HUES48 (cell line): ENCODE results near the gene ZNF394.

Experiments used
- H3K27ac ChIP-seq: one replicate; pipeline ENCODE4 v1.7.0; 2013; ENCODE audit warnings: low read depth, low read length, inconsistent platforms
- H3K27me3 ChIP-seq: 2 replicates; pipeline ENCODE4 v1.6.1; 2013; ENCODE audit warnings: mild to moderate bottlenecking, low read length; ENCODE audit not compliant: control insufficient read depth, insufficient read depth
- H3K36me3 ChIP-seq: 2 replicates; pipeline ENCODE4 v1.6.1; 2013; ENCODE audit warnings: low read length; ENCODE audit not compliant: control insufficient read depth, insufficient read depth
- H3K4me1 ChIP-seq: 2 replicates; pipeline ENCODE4 v1.6.1; 2013; ENCODE audit warnings: mild to moderate bottlenecking, low read length; ENCODE audit not compliant: control insufficient read depth, insufficient read depth
- H3K4me3 ChIP-seq: 2 replicates; pipeline ENCODE4 v1.5.1; 2013; ENCODE audit warnings: mild to moderate bottlenecking, low read depth, low read length
- H3K9ac ChIP-seq: 2 replicates; pipeline ENCODE4 v1.6.1; 2013; ENCODE audit warnings: mild to moderate bottlenecking, low read depth, low read length, moderate library complexity
- H3K9me3 ChIP-seq: 2 replicates; pipeline ENCODE4 v1.6.1; 2013; ENCODE audit warnings: low read length; ENCODE audit not compliant: control insufficient read depth, insufficient read depth

ZNF394 gene

GRCh38 chr7:99468336-99468918, 31.7 kb downstream of the ZNF394 start:
- Histone ChIP-seq H3K27ac (no peak overlapping the region), H3K4me3 (no peak overlapping the region), H3K36me3 (peaks cover 6% of the 10 kb centered on the region), H3K9me3 (no peaks in the 10 kb centered on the region), H3K4me1 (no peaks in the 10 kb centered on the region), H3K9ac (no peak overlapping the region), H3K27me3 (no peaks in the 10 kb centered on the region)

DNA sequence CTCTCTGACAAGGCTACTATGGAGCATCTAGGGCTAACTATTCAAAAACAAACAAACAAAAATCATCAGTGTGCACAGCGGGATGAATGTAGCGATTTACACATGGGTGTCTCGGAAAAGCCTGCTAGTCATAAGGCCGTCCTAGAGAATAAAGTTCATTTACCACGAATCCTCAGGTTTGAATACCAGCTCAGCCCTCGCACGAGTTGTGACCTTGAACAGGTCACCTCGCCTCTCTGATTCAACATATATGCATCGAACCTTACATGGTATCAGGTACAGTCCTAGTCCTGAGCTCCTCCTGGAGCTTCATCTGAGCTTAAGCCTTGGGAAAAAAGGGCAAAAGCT, 34.7 kb downstream of the ZNF394 start:
- Histone ChIP-seq H3K36me3 (peaks cover 21% of the 10 kb centered on the region), H3K9me3 (no peaks in the 10 kb centered on the region), H3K9ac (peak overlapping the region; percentile 97), H3K27me3 (no peaks in the 10 kb centered on the region), H3K4me3 (peak overlapping the region; percentile 97), H3K4me1 (no peaks in the 10 kb centered on the region), H3K27ac (peak overlapping the region; percentile 96)

DNA sequence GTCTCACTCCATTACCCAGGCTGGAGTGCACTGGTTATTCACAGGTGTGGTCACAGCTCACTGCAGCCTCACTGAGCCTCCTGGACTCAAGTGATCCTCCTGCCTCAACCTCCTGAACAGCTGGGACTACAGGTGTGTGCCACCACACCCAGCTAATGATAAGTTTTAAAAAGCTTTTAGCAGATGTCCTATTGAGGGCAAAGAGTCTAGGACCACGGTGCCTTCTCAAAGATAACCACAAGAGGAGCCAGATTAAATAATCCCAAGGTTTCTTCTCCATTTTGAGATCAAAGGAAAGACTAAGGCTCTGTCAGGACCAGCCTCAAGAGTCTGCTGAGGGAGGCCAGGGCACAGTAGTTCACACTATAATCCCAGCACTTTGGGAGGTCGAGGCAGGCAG, 38.9 kb downstream of the ZNF394 start:
- no peak overlapping the region for H3K27ac ChIP-seq
- peaks cover 62% of the 10 kb centered on the region for H3K36me3 ChIP-seq
- H3K4me1 ChIP-seq: no peaks in the 10 kb centered on the region
- no peak overlapping the region for H3K9ac ChIP-seq
- no peaks in the 10 kb centered on the region for H3K27me3 ChIP-seq
- H3K9me3 ChIP-seq: no peaks in the 10 kb centered on the region
- H3K4me3 ChIP-seq: no peak overlapping the region

DNA sequence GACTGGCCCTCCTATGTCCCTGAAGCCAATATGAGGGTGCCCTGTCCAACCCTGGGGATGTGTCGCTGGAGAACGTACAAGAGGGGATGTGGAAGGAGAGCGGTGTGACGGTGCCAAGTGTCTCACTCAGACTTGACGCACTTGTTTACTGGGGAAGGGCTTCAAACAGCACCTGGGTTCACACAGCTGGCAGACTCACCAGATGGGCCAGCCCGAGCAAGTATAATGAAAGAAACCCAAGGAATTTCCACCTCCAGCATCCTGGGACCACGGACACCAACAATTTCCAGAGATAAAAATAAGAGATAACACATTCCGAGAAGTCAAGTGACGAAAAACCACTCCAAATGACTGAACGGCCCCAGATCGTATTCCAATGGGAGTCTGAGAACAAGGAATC, 39.4 kb downstream of the ZNF394 start:
- Histone ChIP-seq H3K9me3 (no peaks in the 10 kb centered on the region), H3K9ac (no peak overlapping the region), H3K27ac (no peak overlapping the region), H3K4me3 (no peak overlapping the region), H3K36me3 (peaks cover 68% of the 10 kb centered on the region), H3K4me1 (no peaks in the 10 kb centered on the region), H3K27me3 (no peaks in the 10 kb centered on the region)

DNA sequence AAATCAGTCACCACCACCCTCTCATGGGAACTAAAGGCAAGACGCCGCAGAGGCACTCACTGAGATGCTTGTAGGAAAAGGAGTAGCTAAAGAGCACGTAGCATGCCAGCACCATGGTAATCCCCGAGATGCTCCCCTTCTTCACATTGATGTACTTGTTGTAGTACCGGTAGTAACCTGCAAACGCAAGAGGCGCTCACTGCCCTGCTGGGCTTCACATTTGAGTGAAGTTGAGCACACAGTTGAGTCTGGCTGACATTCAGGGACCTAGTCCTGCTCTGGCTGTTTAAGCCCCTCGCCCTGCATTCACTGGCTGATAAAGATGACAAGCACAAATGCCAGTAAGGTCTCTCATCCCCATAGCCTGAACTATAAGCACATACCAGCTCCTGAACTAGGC, 41.0 kb downstream of the ZNF394 start:
- Histone ChIP-seq H3K4me3 (no peak overlapping the region), H3K27ac (no peak overlapping the region), H3K9ac (no peak overlapping the region), H3K27me3 (no peaks in the 10 kb centered on the region), H3K36me3 (peaks cover 83% of the 10 kb centered on the region), H3K4me1 (no peaks in the 10 kb centered on the region), H3K9me3 (no peaks in the 10 kb centered on the region)

- H3K4me3 ChIP-seq: no peak overlapping the region
- H3K27ac ChIP-seq: peak overlapping the region; percentile 35
- peaks cover 85% of the 10 kb centered on the region for H3K36me3 ChIP-seq
Observed at GRCh38 chr7:99457650-99458493, 42.2 kb downstream of the ZNF394 start.

DNA sequence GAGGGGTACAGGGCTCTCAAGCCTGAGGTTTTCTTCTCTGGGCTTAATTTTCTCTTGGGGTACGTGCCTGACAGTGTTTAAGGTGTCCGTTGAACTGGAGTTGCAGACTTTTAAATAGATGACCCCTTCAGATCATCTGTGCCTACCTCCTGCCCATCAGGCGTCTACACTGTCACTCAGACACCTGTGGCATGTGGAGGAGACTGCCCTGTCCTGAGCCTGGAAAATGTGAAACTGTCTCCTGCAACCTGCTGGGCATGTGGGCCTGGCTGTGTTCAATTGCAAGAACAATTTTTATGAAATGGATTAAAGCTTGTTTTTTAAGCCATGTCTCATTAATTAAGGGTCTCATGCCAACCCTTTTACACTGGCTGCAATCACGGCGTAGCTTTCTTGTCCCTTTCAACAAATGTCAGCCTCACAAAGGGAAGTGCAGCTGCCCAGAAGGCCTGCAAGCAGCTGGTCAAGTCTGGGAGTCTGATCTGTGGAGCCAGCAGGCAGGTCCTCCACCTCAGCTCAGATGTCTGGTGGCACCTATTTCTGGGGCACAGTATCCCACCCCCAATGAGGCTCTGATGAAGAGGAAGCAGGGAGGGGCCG, 42.9 kb downstream of the ZNF394 start:
- no peak overlapping the region for H3K4me3 ChIP-seq
- no peaks in the 10 kb centered on the region for H3K9me3 ChIP-seq
- H3K9ac ChIP-seq: no peak overlapping the region
- peaks cover 88% of the 10 kb centered on the region for H3K36me3 ChIP-seq
- H3K27ac ChIP-seq: no peak overlapping the region
- H3K27me3 ChIP-seq: no peaks in the 10 kb centered on the region
- no peaks in the 10 kb centered on the region for H3K4me1 ChIP-seq

More at GRCh38 chr7:99457650-99458493, 42.2 kb downstream of the ZNF394 start:
- H3K4me1 ChIP-seq: no peaks in the 10 kb centered on the region
- H3K27me3 ChIP-seq: no peaks in the 10 kb centered on the region
- no peaks in the 10 kb centered on the region for H3K9me3 ChIP-seq
- no peak overlapping the region for H3K9ac ChIP-seq

- H3K9me3 ChIP-seq: no peaks in the 10 kb centered on the region
- no peaks in the 10 kb centered on the region for H3K4me1 ChIP-seq
- no peak overlapping the region for H3K4me3 ChIP-seq
- no peaks in the 10 kb centered on the region for H3K27me3 ChIP-seq
- no peak overlapping the region for H3K9ac ChIP-seq
- H3K36me3 ChIP-seq: peaks cover 94% of the 10 kb centered on the region
- no peak overlapping the region for H3K27ac ChIP-seq
Observed at GRCh38 chr7:99456288-99456687, 43.8 kb downstream of the ZNF394 start.

GRCh38 chr7:99455874-99456273, 44.2 kb downstream of the ZNF394 start:
- Histone ChIP-seq H3K27ac (no peak overlapping the region), H3K9me3 (no peaks in the 10 kb centered on the region), H3K4me1 (no peaks in the 10 kb centered on the region), H3K27me3 (no peaks in the 10 kb centered on the region), H3K9ac (no peak overlapping the region), H3K36me3 (peaks cover 98% of the 10 kb centered on the region), H3K4me3 (no peak overlapping the region)

GRCh38 chr7:99453105-99453504, 47.0 kb downstream of the ZNF394 start:
- Histone ChIP-seq H3K27ac (no peak overlapping the region), H3K9ac (no peak overlapping the region), H3K36me3 (peaks cover 99% of the 10 kb centered on the region), H3K4me3 (no peak overlapping the region), H3K4me1 (no peaks in the 10 kb centered on the region), H3K27me3 (no peaks in the 10 kb centered on the region), H3K9me3 (no peaks in the 10 kb centered on the region)

- Histone ChIP-seq H3K4me1 (no peaks in the 10 kb centered on the region), H3K9ac (no peak overlapping the region), H3K27me3 (no peaks in the 10 kb centered on the region), H3K9me3 (no peaks in the 10 kb centered on the region), H3K36me3 (peaks cover 99% of the 10 kb centered on the region), H3K4me3 (no peak overlapping the region), H3K27ac (no peak overlapping the region)
Observed at GRCh38 chr7:99452541-99452940, 47.5 kb downstream of the ZNF394 start.
